Embryonic facial prominence (tissue), 1 donor: Measurements from ENCODE around the gene CHD6.

Experiments
- DNase-seq: peaks from one replicate; pipeline ENCODE4 v3.0.0-alpha.2; 2016; ENCODE audit errors: extremely low spot score

CHD6 gene

DNA sequence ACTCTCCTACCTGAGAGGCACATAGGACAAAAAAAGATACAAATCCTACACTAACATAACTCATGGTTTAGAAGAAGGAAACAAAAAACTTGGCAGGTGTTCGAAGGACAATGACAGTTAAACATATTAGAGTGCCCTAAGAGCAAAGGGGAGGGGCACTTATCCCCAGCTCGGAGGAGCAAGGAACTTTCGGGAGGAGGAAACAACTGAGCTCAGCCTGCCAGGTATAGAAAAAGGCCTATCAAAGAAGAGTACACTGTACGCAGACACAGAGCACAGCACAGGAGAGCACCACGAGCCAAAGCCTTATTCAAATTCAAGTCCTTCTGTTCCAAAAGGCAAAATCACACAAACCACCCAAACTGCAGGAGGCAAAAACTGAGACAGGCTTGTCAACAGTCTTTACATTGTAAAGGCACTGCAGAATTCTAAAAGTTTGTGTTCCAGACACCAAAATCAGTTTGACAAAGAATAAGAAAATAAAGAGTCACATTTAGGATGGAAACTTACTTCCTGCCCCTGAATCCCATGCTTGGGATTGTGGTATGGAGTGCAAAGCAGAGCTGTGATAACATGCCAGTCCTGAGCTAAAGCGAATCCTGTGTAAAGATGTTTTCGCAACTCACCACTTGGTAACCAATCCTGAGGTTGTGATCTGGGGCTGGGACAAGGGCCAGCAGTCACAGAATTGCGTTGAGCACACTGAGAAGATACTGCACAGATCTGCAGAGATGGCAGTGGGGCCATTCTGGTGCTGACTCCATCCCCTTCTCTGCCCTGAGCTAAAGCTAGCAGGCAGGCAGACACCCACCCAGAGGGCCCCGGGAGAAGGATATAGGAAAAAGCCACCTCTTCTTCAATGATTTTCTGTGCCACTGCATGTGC is 108.6 kb downstream of the CHD6 start:
- DNase-seq, result no peak

DNA sequence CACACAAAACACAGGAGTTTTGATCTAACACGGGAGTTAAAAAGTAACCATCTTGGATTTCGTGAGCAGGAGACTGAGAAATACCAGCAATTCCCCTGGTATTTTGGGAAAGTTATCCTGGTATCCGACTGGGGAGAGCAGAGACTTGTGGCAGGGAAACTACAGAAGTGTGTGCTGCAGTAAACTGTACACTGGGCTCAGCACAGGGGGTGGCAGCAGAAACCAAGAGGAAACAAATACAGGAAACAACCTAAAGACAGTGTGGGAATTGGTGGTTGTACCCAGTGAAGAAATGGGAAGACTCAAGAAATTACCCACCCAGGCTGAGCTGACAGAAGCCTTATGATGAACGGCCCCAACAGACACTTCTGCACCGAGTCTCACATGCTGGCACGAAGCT is 109.8 kb downstream of the CHD6 start:
- no peak for DNase-seq

DNA sequence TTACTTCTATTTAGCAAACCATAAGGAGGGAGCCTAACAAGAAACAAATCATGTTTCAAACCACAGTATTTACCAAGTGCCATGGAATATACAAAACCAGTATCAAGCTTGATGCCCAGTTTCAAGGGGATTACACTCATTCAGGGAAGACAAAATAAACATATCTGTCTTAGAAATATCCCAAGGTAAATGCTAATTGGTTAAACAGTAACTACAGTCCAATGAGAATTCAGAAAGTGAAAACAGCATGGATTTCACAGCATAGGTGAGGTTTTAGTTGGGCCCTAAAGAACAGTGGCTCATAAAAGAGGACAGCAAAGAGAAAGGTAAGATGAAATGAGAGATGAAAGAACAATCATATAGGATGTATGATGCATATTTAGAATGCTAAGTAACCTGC is 110.3 kb downstream of the CHD6 start:
- DNase-seq, result no peak

DNA sequence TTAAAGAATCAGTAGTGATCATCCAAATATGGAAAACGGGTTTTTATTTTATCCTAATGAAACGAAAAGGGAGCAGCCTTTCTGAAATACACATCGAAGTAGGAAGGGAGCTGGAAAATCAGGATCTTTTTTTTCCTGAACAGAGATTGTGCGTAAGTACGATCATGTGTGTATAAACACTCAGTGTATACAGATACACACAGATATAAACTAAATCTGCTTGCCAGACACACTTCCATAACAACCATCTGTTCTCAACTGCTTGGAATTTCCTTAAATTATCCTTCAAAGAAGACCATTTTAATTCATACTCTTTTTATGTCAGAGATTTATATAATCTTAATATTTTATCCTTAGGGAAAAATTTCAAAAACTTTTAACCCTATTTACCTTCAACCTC is 110.7 kb downstream of the CHD6 start:
- no peak for DNase-seq

DNA sequence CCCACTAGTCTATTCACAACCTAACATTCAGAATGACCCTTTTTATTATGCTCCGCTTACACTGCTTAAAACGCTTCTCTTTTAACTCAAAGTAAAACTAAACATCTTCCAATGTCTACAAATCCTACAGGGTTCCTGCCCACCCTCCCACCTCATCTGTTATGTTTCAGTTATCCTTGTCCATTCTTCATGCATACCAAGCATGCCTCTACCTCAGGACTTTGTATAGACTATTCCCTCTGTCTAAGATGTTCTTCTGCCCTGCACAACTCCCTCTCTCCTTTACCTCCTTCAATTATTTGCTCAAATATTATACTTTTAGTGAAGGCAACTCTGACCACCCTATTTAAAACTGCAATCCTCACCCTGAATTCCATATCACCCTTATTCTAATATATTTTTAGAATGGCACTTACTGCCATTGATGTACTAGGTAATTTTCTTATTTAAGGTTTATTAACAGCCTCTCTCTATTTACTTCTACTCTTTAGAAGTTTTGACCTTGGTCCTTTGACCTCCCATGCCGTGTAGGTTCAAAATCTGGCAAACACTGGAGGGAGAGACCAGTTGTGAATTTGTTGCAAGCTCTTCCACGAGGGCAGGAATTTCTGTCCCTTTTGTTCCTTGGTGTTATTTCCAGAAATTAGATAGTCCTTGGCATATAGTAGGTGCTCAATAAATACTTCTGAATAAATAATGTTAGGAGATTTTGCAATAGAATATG is 111.8 kb downstream of the CHD6 start:
- DNase-seq, result no peak

GRCh38 chr20:41505184-41505583 is 113.0 kb downstream of the CHD6 start:
- DNase-seq, result no peak

GRCh38 chr20:41501376-41501775 is 116.8 kb downstream of the CHD6 start:
- no peak for DNase-seq

DNA sequence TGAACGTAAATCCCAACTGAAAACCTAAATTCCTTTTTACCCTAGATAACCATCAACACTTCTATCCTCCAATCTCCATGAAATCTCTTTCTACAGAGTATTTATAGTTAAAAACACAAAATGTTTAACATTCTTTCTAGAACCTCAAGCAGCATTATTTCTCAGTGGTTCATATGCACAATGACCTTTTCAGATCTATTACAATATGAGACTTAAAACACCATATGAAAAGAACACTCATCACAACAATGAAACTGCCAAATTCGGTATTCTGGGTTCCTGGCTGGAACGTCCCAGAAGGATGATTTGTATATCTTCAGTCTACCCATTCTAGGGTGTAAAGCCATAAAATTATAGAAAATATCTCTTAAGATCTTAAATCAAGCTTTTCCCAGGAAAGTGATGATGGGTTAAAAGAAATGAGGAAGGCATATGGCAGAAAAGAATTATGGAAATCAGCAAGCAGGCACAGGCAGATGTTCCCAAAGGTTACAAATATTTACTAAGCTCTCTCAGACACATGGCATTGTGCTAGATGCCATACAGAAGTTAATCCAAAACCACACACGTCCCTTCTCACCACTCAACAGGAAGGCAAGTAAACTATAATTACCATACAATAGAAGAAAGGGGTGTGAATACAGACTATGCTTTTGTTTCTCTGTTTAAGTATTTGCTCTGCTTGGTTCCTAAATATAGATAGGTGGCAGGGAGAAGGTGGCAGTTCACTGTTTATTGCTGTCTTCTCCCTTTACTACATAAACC is 118.0 kb downstream of the CHD6 start:
- DNase-seq, result no peak

- no peak for DNase-seq
These were observed 119.1 kb downstream of the CHD6 start for GRCh38 chr20:41499064-41499463.

- no peak for DNase-seq
These were observed 120.8 kb downstream of the CHD6 start for GRCh38 chr20:41497186-41497895.

GRCh38 chr20:41494451-41494850 is 123.7 kb downstream of the CHD6 start:
- DNase-seq, result no peak

DNA sequence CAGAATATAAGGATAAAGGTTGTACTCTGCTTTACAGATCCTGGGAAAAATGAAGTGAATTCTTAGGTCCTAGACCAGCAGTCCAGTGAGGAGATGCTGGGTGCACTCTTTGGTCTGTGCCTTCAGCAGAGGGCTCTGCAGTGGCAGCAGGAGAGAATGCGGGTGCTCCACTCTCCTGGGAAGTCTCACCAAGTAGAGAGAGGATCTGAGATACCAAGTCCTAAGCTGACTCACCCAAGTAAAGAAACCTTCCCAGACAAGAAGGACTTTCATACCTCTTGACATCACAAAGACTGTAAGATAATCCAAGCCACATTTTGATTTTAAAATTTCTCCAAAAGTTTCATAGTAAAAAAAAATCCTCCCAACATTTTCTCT is 134.6 kb downstream of the CHD6 start:
- no peak for DNase-seq

DNA sequence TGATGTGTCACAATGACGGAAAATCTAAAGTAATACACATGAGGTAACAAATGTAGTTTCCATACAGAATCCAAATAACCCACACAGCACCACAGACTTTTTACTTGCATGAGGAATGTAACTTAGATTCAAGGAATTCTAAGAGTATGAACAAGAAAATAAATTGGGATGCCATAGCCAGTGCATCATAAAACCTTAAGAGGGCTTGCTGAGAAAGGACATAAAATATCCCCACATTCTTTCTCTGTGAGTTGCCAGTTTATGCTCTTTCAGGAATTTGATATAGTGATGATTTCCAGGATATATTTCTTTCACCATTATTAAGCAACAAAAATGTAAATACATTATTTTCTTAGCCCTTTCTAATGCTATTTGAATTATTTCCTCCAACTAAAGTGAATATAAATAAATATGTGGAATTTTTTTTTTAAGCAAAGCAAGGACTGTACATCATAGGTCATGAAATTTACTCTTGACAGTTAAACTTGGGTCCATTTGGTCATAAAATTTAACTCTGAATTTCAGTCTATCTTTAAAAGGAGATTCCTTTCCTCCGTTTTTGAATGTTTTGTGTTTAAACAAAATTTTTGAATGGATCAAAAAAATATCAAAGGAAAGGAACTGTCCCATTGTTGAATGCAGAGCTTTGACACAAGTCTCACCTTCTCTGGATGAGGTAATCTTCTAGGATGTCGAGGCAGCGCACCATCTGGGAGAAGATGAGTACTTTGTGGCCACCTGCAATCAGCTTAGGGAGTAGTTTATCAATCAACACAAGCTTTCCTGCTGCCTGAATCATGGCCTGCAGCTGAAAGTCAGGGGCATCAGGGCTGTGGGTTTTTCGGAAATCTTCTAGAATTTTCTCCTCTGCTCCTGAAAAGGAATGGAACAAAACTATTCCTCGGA is 135.3 kb downstream of the CHD6 start:
- no peak for DNase-seq

DNA sequence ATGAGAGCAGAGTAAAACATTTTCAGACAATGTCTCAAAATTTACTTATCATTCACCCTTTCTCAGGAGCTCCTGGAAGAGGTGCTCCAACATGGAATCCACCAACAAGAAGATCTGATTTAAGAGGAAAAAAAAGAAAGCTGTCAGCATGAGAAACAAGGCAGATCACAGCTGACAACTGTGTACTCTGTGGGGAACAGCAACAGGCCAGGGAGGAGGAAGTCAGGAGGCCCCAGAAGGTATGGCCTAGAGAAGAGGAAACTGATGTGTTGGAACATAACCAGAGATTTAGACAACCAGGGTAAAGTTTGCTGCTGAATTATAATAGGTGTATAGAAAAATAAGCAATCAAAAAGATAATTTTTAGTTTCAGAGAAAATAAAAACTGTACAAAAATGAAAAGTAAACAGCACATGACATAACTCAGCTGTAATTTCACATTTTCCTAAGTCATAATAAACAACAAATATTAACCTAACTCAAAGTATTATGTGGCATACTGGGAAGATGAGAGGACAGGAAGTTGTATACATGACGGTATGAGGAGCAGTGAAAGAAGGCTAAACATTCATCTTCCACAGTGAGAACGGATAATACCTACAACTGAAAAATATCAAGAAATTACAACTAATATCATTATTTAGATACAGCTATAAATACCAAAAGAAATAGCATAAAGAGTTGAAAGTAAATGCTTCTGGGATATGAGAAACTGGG is 138.0 kb downstream of the CHD6 start:
- no peak for DNase-seq

GRCh38 chr20:41479113-41479512 is 139.1 kb downstream of the CHD6 start:
- DNase-seq, result no peak

DNA sequence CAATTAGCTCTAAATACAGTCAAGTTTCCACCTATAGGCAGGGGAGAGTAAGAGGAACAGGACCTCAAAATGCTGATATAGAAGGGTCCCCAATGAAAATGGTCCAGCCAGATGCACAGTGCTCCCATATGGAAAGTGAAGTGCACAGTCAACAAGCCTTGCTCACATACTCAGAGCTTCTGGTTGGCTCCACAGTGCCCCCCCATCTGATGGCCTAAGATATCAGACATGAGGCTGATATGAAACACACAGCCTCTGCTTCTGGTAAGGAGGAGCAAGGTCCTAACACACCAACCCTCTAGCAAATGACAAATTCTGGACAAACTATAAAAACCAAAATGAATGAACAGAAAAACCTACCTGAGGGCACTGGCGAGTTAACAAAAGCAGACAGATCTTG is 140.2 kb downstream of the CHD6 start:
- no peak for DNase-seq

- DNase-seq, result no peak
These were observed 141.7 kb downstream of the CHD6 start for GRCh38 chr20:41476446-41476845.

GRCh38 chr20:41476013-41476441 is 142.2 kb downstream of the CHD6 start:
- DNase-seq, result no peak

- DNase-seq, result no peak
These were observed 142.7 kb downstream of the CHD6 start for GRCh38 chr20:41475503-41475902.
